G401.6 (cell line): Measurements from ENCODE around the gene USP38.
"Not testable (repeated sequence)": the region's sequence is repeated elsewhere in the genome, so short reads cannot be mapped to it uniquely, and the experiment has no call there.

Experiments
- FAIRE-seq: peaks from 2 replicates; lab custom pipeline; 2012; peaks lifted over from hg19 to GRCh38; lab: Jason Lieb, UNC

Gene USP38

DNA sequence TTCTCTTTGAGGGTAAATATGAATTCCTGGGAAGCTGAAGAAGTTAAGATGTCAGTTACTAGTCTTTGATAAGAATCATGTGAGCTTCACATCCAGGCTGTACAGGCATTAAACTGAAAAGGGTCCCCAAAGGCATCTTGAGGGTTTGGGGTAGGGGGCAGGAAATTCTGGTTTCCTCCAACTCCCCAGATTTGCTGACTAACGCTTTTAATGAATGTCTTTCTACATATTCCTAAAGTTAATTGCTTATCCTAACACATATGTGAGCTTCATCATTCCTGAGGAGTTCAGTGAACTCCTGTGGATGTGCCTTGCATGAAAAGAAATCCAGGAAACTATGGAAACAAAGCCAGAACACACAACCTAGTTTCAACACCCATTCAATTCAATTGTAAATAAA lies 78.1 kb downstream of the USP38 start:
- FAIRE-seq = no peak

DNA sequence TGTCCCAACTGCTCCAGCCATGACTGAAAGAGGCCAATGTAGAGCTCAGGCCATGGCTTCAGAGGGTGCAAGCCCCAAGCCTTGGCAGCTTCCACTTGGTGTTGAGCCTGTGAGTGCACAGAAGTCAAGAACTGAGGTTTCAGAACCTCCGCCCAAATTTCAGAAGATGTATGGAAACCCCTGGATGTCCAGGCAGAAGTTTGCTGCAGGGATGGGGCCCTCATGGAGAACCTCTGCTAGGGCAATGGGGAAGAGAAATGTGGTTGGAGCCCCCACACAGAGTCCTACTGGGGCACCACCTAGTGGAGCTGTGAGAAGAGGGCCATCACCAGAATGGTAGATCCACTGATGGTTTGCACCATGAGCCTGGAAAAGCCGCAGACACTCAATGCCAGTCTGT lies 83.0 kb downstream of the USP38 start:
- not testable (repeated sequence) for FAIRE-seq

DNA sequence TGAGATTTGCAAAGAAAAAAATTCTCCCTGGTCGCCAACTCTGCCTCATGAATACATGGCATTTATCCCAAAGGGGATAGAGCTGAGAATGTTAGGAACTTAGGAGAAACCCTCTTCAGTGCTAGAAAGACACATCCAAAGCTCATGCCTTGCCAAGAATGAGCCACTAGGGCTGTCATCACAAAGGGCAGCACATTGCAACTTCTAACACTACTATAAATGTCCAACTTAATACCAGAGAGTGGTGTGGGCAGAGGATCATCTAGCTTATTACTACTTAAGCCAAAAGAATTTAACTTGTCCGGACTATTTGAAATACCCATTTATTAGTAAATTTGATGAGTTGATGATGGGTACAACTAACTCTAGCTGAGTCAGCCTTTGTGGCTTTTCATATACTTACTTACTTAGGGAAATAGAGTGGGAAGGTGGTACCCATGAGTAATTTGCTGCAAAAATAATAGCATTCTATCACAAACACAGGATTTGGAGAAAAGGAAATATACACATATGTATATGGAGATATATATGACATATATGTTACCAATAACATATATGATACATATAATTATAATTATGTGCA lies 85.6 kb downstream of the USP38 start:
- FAIRE-seq = peak; percentile 21
